Kidney (tissue), 14 donors: ENCODE measurements around the gene DENND4C. TPM values are rescaled to one million over a fixed set of nuclear protein-coding genes. Genes with fewer than 3 reads are reported as not detected.

ENCODE experiments used
- DNase-seq, 5 donors: peaks; one replicate each; pipeline ENCODE4 v3.0.0-alpha.2; 2013 to 2020
- FAIRE-seq: peaks from 2 replicates; lab custom pipeline; 2012; peaks lifted over from hg19 to GRCh38; lab: Jason Lieb, UNC
- H3K27ac ChIP-seq, 2 donors: one replicate each; pipeline ENCODE4 v1.7.0; 2013; ENCODE audit warnings: low read depth in 2 of 2, low read length in 2 of 2, inconsistent platforms in 1 of 2
- H3K27me3 ChIP-seq: one replicate; pipeline ENCODE4 v1.7.1; 2013; ENCODE audit warnings: low read length, inconsistent platforms; ENCODE audit not compliant: control insufficient read depth, insufficient read depth
- H3K36me3 ChIP-seq, 3 donors: one replicate each; pipeline versions ENCODE4 v1.7.0 to v1.7.1; 2013; ENCODE audit warnings: low read length in 3 of 3, control low read depth in 1 of 3, inconsistent platforms in 1 of 3; ENCODE audit not compliant: insufficient read depth in 3 of 3, control insufficient read depth in 2 of 3
- H3K4me1 ChIP-seq, 3 donors: one replicate each; pipeline versions ENCODE4 v1.7.0 to v1.7.1; 2013; ENCODE audit warnings: low read length in 3 of 3, inconsistent platforms in 1 of 3, low read depth in 1 of 3; ENCODE audit not compliant: control insufficient read depth in 2 of 3, insufficient read depth in 2 of 3
- H3K4me3 ChIP-seq, 3 donors: one replicate each; pipeline versions ENCODE4 v1.7.0 to v1.8.1; 2013; ENCODE audit warnings: low read length in 3 of 3, control low read depth in 1 of 3, inconsistent platforms in 1 of 3
- H3K9ac ChIP-seq, 3 donors: one replicate each; pipeline versions ENCODE4 v1.7.0 to v1.7.1; 2013; ENCODE audit warnings: low read length in 3 of 3, control low read depth in 1 of 3, inconsistent platforms in 1 of 3
- H3K9me3 ChIP-seq, 3 donors: one replicate each; pipeline versions ENCODE4 v1.7.0 to v1.7.1; 2013; ENCODE audit warnings: low read length in 3 of 3, control low read depth in 1 of 3, inconsistent platforms in 1 of 3; ENCODE audit not compliant: control insufficient read depth in 2 of 3, insufficient read depth in 1 of 3
- intact Hi-C: fragments of 100-400 bp; cut with DNase I; formaldehyde crosslinking; loops from one replicate; pipeline ENCODE4 v1.11.1; 2022
- polyA plus RNA-seq: library from polyadenylated mRNA; stranded (reverse); fragments of 350-450 nt; fragmentation: Illumina TruSeq; extraction: RNeasy Lipid Tissue Mini Kit (QIAGEN cat#74804); gene quantifications from one replicate; pipeline ENCODE4 v1.2.3, GENCODE V29; 2014; ENCODE audit warnings: low read depth, low replicate concordance; ENCODE audit not compliant: insufficient read depth
- total RNA-seq: library from RNA; stranded (reverse); fragmentation: NEBNext Ultra II Directional; extraction: Animal tissue kit (Norgen Biotek cat#: 25700); gene quantifications from one replicate; pipeline ENCODE4 v1.2.1, GENCODE V29; 2021
- TF ChIP-seq, protein P1 (sequence below): IDR thresholded peaks from 3 replicates; pipeline ENCODE4 v1.5.1; 2012; ENCODE audit warnings: mild to moderate bottlenecking, moderate library complexity, borderline replicate concordance; ENCODE audit not compliant: insufficient read depth; ENCODE audit errors: extremely low read depth
- donor health status: control.
- donor health status: control.
- donor health status: control.
- donor health status: control.
- donor health status: control.
- donor health status: DM: yes; HTN: yes; CAD: no.
- donor health status: Normal renal cell carcinoma (clear cell type).

DENND4C gene
- total and polyA plus RNA-seq, 2 donors from 2014 or later, result 6.2 to 59.5 TPM

DNA sequence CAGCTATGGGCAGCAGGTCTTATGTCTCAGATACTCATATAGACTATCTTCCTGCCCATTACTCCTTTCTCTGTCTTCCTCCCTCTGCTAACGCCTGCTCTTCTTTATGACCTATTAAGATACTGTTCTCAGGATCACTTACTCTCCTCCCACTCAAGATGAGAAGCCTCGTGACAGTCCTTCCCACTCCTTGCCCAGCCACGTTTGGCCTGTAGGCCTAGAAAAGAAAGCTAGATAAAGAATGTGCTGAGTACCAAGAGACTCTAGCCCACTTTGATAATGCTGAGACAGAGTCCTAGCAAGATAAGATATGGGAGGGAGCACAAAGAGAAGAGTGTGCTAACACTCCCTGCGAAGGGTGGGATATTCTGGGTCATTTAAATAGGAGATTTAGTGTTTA is 6.8 kb upstream of the DENND4C start:
- H3K27me3 ChIP-seq, result no peaks in the 10 kb centered on the region
- FAIRE-seq (no peak), DNase-seq (peak in 2 of 5 donors; percentile 24 to 39)
- no peak overlapping the region for H3K27ac ChIP-seq
- TF ChIP-seq, protein P1, sequence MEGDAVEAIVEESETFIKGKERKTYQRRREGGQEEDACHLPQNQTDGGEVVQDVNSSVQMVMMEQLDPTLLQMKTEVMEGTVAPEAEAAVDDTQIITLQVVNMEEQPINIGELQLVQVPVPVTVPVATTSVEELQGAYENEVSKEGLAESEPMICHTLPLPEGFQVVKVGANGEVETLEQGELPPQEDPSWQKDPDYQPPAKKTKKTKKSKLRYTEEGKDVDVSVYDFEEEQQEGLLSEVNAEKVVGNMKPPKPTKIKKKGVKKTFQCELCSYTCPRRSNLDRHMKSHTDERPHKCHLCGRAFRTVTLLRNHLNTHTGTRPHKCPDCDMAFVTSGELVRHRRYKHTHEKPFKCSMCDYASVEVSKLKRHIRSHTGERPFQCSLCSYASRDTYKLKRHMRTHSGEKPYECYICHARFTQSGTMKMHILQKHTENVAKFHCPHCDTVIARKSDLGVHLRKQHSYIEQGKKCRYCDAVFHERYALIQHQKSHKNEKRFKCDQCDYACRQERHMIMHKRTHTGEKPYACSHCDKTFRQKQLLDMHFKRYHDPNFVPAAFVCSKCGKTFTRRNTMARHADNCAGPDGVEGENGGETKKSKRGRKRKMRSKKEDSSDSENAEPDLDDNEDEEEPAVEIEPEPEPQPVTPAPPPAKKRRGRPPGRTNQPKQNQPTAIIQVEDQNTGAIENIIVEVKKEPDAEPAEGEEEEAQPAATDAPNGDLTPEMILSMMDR, result no peak
- no peaks in the 10 kb centered on the region for H3K36me3 ChIP-seq
- no peaks in the 10 kb centered on the region for H3K9me3 ChIP-seq
- H3K4me1 ChIP-seq, result no peaks in the 10 kb centered on the region
- intact Hi-C loops, result no loop called here
- H3K4me3 ChIP-seq, result no peak overlapping the region
- H3K9ac ChIP-seq, result no peak overlapping the region

DNA sequence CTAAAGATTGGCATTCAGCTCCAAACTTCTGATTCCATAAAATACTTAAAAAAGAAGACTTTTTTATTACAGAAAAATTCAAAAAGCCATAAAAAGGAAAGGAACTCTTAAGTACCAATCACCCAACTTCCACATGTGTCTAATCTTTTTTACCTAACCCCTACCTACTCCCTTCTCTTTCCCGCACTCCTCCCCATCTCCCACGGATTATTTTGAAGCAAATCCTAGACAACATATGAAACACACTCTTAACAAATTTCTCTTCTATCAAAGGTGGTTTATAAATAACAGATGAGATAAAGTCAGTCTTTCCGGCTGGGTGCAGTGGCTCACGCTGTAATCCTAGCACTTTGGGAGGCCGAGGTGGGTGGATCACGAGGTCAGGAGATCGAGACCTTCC is 5.9 kb upstream of the DENND4C start:
- TF ChIP-seq, protein P1, result no peak

DNA sequence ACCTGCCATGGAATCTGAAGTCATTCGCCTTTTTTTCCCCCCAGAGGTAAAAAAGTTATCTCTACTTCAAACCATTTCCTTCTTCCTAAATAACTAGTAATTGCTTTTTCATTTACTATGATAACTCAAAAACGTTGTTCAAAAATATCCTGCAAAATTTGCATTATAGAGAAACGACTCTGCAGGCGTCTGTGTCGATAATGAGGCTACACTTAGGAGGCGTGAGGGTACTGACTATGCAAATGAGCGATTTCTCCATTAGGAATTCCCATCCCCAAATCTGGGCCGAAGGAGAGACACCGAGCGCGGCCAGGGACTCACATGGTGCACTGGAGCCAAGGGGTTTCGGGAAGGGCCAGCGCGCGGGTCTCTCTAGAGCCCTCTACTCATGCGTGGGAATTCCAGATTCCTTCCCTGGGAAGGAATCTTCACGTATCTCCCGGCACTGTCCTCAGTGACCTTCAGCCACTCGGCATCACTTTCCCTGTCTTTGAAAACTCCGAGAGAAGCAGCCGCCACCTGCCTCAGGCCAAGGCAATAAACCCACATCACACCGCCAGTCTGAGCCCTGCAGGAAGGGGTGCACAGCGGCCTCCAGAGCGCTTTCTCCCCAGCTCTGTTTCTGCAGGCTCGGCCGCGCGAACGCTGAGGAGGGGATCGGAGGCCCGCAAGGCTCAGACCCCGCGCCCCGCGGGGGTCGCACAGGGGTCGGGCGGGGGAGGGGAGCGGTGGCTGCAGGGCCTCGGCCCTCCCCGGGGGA is 718 bp upstream of the DENND4C start:
- no peak for FAIRE-seq
- peak overlapping the region; percentile 97 for H3K27ac ChIP-seq
- no peaks in the 10 kb centered on the region for H3K36me3 ChIP-seq
- no peaks in the 10 kb centered on the region for H3K9me3 ChIP-seq
- intact Hi-C loops, result no loop called here
- TF ChIP-seq, protein P1, result no peak
- H3K4me1 ChIP-seq, result peaks cover 3 to 9% (median 6%) of the 10 kb centered on the region in 3 donors
- peak in 1 of 5 donors; percentile 91 for DNase-seq
- H3K9ac ChIP-seq, result peak overlapping the region; percentile 55 to 71 (median 59)
- no peaks in the 10 kb centered on the region for H3K27me3 ChIP-seq
- H3K4me3 ChIP-seq, result peak overlapping the region; percentile 73 to 80 (median 77)

More for the DNA sequence above, 5.9 kb upstream of the DENND4C start:
- no peak overlapping the region for H3K27ac ChIP-seq
- H3K27me3 ChIP-seq, result no peaks in the 10 kb centered on the region
- intact Hi-C loops, result no loop called here
- DNase-seq (no peak), FAIRE-seq (no peak)
- H3K36me3 ChIP-seq, result no peaks in the 10 kb centered on the region
- no peaks in the 10 kb centered on the region for H3K9me3 ChIP-seq
- peaks cover 0 to under 1% (median 0%) of the 10 kb centered on the region in 3 donors for H3K4me1 ChIP-seq
- no peak overlapping the region for H3K9ac ChIP-seq
- H3K4me3 ChIP-seq, result no peak overlapping the region
